GM19438 (cell line): ENCODE results near the gene WRAP73.
A peak's percentile ranks its signal among the peaks of the same experiment; 100 is the strongest.

ENCODE experiments used
- ATAC-seq: cut with Tn5 transposase; IDR thresholded peaks from one replicate; pipeline ENCODE4 v1.9.1; 2021; ENCODE audit warnings: low read depth; ENCODE audit not compliant: unreplicated experiment

The WRAP73 gene, protein sequence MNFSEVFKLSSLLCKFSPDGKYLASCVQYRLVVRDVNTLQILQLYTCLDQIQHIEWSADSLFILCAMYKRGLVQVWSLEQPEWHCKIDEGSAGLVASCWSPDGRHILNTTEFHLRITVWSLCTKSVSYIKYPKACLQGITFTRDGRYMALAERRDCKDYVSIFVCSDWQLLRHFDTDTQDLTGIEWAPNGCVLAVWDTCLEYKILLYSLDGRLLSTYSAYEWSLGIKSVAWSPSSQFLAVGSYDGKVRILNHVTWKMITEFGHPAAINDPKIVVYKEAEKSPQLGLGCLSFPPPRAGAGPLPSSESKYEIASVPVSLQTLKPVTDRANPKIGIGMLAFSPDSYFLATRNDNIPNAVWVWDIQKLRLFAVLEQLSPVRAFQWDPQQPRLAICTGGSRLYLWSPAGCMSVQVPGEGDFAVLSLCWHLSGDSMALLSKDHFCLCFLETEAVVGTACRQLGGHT

DNA sequence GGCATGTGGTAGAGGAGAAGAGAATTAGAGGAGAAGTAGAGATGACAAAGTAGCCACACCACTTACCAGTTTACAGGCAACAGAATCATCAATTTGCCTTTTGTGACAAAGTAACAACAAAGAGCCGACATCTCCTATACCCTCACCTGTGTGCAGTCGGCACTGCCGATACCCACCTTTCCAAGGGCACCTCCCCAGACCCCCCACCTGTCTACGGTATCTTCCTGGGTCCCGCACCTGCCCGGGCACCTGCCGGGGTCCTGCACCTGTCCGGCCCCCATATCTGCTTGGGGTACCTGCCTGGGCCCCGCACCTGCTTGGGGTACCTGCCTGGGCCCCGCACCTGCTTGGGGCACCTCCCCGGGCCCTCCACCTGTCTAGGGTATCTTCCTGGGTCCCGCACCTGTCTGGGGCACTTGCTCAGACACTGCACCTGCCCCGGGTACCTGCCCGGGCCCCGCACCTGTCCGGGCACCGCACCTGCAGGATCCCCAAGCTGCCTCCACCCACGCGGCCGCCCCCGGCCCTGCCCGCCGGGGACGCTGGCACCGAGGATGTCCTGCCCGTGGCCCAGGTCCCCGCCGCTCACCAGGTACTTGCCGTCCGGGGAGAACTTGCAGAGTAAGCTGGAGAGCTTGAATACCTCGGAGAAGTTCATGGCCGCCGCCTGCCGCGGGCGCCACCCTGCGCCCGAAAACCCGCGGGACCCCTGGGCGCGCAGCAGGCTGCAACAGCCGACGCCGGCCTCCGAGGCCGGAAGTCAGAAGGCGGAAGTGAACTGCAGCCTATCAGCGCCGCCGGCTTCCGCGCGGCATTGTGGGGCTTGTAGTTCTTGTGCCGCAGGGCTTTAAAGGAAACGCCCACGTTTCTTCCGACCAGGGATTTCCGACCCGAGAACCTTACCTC, at the start of gene WRAP73:
Gene WRAP73 (minus strand): TSS at position 762 of the 906 bp plus-strand sequence. CDS start 104 bp downstream, at position 658.
- peak; percentile 62 for ATAC-seq

DNA sequence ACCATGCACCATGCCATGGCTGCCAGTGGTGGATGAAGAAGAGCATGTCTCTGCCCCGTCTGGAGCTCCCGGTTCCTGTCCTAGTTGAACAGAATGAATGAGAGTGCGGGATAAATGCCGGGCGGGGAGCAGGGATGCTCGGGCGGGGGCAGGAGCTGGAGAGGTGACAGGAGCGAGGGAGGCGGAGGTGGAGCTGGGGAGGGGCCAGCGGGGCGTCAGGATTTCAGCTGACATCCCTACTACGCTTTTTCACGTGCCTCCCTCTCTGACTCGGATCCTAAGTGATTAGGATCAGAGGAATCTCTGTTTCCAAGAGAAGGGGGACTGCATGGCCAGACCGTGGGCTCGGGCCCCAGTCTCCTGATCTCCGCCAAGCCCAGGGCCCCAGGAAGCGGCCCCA, 49.7 kb upstream of the WRAP73 start:
- ATAC-seq = no peak

DNA sequence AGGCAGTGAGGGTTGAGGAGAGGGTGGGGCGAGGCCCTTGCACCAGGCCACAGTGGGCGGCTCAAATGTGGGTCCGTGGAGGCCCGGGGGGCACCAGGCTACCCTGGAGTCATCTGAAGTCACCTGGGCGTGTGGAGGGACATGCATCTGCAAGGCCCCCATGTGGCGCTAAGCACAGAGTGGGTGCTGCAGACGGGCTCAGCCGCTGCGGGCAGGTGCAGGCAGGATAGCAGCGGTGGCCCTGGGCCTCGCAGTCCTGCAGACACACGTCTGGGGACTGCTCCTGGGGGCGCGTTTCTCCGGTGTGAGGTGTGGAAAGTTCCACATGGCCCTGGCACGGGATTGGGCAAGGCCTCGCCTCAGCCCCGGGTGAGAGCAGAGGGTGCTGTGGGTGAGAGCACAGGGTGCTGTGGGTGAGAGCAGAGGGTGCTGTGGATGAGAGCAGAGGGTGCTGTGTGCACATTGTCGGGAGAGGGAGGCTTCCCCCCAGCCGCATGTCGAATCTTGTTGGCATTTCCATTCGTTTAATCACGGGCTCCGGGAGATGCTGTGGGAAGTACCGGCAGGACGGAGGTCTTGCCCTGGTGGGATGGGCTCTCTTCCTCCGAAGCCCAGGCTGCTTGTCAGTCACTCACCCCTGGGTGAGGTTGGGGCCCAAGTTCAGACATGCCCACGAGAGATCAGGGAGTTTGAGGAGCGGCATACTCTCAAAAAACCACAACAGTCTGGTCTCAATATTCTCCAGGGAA, 48.9 kb upstream of the WRAP73 start:
- no peak for ATAC-seq

DNA sequence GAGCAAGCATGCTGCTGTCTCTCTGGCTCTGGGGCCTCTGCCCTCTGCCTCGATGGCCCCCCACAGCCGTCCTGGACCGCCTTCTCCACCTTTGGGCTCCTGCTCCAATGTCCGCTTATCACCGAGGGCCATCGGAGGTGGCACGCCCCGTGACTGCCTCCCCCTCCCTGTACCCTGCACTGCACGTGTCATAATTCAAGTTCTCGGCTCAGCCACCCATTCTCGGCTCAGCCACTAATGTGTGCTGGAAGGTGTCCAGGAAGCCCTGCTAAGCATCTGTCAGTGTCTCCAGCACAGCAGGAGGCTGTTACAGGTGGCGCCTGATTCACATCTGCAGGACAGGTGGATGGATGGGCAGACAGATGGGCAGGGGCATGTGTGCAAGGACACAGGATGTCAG, 47.9 kb upstream of the WRAP73 start:
- no peak for ATAC-seq

DNA sequence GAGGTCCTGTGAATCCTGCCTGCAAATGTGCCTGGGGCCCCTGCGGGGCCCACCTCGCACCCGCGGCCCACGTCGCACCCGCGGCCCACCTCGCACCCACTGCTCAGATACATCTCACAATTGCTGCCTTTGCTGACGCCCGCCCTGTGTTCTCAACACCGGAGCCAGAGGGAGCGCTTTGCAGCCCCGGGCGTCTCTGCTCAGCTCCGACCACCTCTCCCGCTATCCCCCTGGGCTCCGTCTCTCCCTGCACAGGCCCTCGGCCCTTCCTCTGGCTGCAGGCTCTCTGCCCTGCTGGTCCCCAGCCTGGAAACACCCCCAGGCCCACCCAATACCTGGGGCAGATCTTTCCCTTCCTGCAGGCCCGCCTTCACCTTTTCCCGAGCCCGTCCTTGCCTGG, 47.2 kb upstream of the WRAP73 start:
- no peak for ATAC-seq

DNA sequence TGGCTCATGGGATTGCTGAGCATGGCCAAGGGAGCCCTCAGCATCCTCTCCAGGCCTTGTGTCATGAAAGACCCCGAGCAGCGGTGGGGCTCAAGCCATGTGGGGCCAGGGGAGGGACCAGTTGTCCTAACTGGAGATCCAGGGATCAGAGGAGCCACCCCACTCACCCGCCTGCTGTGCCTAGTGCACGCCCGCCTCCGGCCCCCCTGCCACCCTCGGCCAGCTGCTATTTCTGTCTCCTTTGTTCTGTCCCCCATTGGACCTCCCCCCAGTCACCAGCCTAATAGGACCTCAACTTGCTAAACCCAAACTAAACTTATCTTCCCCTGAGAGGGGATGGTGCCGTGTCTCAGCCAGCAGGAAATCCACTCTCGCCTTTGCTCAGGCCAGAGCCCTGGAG, 46.8 kb upstream of the WRAP73 start:
- ATAC-seq = no peak

DNA sequence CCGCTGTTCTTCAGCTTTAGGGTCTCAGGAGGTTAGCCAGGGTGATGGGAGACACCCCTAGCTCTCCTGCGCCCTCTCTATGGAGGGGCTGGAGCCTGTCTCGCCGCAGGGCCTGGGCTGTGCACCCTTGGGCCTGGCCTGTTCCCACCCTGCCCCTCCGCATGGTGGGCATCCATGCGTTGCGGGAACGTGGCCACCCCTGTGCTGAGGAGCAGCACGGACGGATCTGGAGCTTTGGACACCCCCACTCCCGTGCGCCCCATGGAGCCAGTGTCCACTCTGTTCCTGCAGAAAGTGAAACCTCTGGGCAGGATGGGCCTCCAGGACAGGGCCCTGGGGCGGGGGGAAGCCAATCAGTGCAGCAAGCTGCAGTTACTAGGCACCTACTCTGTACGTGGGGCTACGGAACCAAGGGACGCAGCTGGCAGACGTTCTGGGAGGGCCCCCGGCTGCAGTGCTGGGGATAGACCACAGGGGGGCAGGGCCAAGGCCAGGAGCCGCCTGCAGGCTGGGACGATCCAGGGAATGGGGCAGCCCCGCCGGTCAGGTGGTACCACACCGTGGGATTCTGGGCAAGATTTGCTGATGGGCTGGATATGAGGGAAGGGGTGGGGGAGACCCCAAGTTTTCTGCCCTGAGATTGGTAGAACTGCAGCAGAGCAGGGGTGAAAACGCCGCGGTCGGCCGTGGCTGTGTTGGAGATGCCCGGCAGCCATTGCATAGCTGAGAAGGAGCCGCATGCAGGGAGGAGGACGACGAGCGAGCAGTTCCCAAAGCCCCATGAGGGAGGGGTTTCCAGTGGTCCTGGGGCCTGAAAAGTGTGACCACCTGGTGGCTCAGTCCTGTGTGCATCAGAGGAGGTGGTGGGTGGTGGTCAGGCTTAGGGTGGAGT, 45.7 kb upstream of the WRAP73 start:
- no peak for ATAC-seq

DNA sequence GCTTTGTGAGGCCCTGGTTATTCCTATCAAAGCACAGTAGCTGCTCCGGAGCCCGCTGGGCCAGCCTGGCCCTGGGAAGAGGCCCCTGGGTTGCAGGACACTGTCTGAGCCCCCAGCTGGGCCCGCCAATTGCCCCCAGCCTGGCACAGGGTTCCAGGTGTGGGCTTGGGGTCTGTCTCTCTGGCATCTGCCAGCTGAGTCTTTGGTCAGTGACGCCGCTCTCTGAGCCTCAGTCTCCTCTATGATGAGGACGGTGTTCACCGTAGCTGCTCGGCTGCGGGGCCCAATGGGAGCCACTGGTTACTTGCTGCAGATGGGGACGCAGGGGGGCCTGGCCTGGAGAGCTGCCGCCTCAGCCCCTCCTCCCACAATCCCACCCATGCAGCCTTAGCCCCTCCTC, 43.4 kb upstream of the WRAP73 start:
- ATAC-seq = no peak

DNA sequence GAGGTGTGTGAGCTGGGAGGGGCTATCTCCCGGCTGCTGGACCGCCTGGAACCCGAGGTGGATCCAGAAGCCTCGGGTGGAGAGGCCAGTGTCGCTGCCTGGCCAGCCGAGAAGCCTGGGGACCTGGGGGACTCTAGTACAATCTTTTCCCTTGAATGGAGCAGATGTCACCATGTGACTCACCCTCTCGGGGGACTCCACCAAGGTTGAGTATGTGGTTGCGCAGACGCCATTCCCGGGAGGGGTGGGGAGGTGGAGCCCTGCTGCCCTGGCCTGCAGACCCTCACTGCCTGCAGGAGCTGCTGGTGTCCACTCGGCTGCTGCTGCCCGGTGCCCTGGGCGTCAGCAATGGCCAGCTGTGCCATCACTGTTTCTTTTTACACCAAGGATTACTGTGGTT, 42.7 kb upstream of the WRAP73 start:
- ATAC-seq = no peak

DNA sequence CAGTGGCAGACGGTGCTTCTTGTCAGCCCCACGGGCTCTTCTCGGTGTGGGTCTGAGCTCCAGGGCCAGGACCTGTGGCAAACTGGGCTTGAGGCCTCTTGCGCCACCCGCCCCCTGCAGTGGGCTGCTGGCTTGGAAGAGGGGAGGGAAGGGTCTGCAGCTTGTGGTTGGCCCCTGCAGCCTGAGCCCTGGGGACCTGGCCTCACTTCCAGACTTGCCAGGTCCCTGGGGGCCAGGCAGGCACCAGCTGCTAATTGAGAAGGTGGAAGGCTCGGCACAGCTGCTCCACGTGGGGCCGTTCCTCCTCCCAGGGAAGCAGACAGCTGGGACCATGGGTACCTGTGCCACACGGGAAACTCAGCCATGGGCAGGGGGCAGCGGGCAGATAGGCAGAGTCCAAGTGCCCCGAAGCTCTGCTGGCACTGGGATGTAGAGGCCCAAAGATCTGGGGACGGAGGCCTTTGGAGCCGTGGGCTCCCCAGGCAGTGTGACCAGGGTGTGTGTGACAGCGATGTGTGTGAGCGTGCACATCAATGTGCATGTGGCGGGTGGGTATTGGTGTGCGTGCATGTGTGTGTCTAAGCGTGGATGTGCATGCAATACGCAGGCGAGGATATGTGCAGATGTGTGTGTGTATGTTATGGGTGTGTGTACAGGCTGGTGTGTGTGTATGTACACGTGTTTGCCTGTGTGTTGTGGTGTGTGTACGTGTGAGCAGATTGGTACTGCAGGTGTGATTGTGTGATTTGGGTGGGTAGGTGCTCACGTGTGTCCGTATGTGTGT, 41.7 kb upstream of the WRAP73 start:
- ATAC-seq = no peak

DNA sequence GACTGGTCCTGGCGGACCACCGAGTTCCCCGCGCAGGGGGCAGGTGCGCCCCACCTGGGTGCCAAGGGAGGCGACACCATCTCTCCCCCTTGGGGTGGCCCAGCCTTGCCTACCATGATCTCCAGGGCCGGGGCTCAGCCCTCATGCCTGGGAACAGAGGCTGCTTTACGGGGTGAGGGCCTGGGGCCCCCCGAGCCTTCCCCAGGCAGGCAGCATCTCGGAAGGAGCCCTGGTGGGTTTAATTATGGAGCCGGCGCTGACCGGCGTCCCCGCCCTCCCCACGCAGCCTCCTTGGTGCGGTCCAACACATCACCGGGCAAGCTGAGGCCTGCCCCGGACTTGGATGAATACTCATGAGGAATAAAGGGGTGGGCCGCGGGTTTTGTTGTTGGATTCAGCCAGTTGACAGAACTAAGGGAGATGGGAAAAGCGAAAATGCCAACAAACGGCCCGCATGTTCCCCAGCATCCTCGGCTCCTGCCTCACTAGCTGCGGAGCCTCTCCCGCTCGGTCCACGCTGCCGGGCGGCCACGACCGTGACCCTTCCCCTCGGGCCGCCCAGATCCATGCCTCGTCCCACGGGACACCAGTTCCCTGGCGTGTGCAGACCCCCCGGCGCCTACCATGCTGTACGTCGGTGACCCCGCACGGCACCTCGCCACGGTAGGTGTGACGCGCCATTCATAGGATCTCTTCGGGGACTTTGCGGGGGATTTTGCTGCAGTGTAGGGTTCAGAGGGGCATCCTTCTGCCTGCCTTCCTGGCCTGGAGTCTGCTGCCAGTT, 40.6 kb upstream of the WRAP73 start:
- no peak for ATAC-seq

DNA sequence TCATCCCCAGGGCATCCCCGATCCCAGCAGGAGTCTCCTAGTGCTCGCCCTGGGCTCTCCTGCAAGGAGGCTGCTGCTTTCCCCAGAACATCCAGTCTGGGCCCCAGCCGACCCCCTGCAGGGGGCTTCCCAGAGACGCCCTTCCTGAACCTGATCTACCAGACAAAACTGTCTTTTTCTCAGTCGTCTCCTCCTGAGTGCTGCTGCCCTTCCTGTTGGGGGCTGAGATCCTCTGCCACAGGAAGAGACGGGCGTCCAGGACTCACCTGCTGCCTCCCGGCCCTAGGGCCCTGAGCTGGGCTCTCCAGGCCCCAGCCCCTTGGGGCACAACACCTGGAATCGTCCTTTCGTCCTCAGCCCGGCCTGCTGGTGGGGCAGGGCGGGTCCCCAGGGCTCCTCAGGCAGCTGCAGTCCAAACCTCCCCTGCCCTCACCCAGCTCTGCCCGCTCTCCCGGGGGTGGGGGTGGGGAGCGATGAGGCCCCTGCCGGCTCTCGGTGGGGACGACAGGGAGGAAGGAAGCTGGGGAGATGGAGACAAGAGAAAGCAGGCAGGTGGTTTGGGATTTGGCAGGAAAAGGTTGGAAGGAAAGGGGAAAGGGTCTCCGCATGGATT, 39.3 kb upstream of the WRAP73 start:
- no peak for ATAC-seq

DNA sequence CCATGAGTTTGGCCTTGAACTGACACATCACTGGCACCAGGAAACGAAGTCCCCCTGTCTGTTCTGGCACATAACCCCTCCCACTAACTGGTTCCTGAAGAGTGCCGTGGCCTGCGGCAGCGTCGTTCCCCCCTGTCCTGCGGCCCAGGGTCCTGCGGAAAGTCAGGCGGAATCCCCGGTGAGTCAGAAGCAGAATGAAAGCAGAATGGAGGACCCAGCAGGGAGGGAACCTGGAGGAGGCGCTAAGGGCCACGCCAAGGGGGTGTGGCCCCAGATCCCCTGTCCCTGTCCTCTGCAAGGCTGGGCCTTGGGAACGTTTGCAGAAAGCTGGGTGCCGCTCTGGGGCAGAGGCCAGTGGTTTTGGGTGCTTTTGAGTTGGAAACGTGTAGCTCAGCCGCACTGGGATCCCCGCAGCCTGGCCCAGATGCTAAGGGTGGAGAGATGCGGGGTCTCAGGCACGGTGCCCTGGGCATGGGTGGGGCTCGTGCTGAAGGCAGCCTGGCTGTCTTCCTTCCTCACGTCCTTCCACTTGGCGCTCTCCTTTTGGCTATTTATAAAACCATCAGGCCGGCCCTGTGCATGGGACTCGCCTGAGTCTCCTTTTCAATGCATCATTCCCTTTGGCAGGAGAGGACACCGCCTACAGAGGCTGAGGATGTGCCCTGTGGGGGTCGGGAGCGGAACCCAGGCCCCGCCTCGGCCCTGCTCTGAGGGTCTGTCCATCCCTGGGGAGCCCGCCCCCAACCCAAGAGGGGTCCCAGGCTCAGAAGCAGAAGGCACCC, 38.6 kb upstream of the WRAP73 start:
- no peak for ATAC-seq

DNA sequence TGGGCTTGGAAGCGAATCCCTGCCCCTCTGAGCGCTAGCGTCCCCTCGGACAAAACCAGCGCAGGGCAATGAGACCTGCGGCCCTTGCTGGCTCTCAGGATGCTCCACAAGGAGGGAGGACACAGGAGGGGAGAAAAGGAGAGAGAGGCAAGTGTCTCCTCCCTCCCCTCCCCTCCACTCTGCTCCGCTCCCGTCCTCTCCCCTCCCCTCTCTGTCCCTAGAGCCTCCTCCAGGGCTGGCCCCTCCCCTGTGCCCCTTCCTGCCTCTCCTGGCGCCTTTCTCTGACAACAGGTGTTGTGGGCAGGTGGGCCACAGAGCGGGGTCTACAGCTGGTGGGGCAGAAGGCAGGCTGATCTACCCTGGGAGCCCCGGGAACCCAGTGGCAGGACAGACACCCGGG, 37.6 kb upstream of the WRAP73 start:
- ATAC-seq = no peak

DNA sequence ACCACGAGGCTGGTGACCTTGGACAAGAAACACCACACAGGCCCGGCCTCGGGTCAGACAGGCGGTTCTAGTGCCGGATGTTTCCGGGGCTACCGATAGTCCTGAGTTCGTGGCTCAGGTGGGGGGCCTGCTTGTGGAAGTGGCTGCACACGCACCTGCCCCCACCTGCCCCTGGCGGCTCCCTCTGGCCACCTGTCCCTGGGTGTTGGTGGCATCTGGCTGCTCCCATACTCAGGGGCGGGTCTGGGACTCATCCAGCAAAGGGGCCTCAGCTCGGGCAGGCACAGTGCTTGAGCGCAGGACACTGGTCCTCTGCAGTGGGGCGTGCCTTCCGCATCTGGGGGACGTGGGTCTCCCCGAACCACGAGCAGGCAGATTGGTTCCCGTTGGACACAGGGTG, 36.0 kb upstream of the WRAP73 start:
- no peak for ATAC-seq

DNA sequence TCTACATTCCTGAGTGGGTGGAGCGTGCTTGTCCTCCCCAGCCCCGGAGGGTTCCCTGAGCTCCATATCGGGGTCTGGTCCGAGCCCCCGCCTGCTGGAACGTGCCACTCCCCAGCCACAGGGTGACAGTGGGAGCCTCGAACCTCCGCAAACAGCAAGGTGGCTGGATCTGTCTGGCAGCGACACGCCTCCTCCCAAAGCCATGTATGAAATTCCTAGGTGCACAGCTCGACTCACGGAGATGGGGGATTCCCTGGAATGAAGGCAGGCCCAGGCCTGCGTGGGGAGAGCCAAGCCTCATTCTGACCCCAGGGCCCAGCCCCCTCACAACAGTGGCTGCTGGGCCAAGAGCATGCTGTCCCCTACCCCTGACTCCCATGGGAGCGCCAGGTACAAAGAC, 35.3 kb upstream of the WRAP73 start:
- no peak for ATAC-seq

DNA sequence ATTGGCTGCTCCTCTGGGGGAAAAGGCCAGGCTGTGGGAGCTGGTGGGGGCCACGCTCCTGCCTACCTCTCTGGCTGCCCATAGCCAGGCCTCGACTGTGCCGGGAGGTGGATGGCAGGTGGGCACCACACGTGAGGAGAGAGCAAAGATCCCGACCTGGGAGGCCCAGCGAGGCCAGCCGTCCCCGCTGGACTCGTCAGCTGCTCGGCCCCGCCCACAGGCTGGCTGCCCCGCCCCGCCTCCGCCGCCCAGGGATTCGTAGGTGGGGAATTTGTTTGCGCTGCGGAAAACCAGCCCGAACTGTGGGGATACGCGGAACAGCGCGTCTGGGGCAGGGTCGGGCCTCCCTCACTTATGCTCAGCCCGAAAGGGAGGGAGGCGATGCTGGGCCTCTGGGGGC, 34.1 kb upstream of the WRAP73 start:
- no peak for ATAC-seq
